RKO (cell line): ENCODE measurements around the gene PPP1R1B.

Source experiments
- DNase-seq: peaks from one replicate; pipeline ENCODE4 v3.0.0-alpha.2; 2016; ENCODE audit warnings: low spot score

Gene PPP1R1B

GRCh38 chr17:39600288-39600996 is 26.3 kb upstream of the PPP1R1B start:
- DNase-seq: no peak

GRCh38 chr17:39600997-39601597 is 25.7 kb upstream of the PPP1R1B start:
- DNase-seq: no peak

GRCh38 chr17:39601758-39602532 is 24.8 kb upstream of the PPP1R1B start:
- no peak for DNase-seq

- no peak for DNase-seq
These were observed 24.0 kb upstream of the PPP1R1B start for GRCh38 chr17:39602533-39603303.

DNA sequence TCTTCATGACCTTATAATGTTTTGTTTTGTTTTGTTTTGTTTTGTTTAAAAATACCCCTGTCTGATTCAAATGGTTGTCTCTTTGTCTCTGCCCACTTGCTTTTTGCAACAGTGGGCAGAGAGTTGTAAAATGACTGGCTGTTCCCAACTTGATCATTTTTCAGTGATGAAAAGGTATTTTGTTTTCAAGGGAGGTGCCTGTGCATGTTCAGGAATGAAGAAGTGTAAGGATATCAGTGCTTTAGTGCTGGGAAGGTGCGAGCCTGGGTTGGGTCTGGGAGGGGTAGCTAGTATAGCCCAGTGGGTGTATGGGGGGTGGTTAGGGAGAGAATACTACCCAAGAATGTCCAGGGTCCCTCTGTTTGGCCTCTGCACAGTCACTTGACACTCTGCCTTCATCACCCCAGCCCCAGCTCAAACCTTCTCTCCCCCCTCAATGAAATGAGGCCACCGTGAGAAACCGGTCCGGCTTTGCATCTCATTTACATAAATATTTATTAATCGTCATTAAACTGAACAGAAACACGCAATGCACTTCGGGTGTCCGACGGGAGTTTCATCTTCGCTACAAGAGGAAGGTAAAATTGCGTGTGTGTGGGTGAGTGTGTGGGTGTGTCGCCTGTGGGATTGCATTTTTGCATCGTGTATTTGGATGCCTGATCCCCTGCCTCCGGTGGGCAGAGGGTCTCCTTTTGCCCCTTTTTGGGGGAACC is 23.3 kb upstream of the PPP1R1B start:
- no peak for DNase-seq

DNA sequence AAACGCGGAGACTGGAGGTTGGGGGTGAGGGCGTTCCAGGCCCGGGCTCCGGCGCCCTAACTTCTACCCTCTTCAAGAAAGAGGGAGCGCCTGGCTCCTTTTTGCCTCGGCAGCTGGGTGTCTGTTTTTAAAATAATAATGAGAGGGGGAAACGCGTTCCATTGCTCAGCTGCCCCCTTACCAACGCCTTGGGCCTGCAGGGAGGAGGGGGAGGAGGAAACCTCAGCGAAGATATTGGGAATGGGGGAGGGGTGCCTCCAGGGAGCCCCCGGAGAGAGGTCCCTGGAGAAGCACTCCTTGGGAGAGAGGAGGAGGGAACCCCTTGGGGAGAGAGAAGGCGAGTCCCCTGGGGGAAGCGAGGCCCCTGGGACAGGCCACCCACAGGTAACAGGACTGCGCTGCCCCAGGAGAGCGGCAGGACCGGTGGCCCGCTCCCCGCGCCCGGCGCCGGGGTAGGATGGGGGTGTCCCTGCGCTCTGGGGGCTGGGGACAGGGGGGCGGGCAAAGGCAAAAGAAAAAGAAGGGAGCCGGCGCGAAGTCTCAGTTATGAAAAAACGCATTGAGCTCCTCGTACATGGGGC is 21.8 kb upstream of the PPP1R1B start:
- no peak for DNase-seq

DNA sequence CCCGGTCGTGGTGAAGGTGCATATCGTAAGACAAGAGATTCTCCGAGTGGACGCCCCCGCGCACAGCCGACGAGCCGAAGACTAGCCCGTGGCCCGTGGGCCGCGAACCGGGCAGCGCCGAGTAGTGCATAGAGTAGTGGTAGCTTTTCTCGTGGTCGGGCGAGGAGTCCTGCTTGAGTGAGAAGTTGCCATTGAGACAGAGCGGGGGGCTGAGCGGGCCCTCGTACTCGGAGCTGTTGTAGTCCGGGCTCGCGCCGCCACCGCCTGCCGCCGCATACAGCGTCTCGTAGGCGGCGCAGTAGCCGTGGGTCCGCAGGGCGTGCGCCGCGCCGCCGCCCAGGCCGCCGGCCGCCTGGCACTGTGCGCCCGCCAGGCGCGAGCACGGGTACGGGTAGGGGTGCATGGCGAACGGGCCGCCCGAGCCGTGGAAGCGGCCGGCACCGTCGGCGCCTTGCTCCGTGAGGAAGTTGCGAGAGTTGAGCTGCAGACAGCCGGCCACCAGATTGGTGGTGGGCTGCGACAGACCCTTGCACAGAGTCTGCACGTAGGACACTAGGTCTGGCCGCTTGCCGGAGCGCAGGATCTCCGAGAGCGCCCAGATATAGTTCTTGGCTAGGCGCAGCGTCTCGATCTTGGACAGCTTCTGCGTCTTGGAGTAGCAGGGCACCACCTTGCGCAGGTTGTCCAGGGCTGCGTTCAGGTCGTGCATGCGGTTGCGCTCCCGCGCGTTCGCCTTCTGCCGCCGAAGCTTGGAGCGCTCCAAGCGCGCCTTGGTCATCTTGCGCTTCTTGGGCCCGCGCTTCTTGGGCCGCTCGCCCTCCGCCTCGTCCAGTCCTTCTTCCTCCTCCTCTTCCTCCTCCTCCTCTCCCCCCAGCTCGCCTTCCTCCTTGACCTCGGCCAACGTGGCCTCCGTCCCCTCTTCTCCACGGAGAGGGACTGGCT is 21.0 kb upstream of the PPP1R1B start:
- no peak for DNase-seq

DNA sequence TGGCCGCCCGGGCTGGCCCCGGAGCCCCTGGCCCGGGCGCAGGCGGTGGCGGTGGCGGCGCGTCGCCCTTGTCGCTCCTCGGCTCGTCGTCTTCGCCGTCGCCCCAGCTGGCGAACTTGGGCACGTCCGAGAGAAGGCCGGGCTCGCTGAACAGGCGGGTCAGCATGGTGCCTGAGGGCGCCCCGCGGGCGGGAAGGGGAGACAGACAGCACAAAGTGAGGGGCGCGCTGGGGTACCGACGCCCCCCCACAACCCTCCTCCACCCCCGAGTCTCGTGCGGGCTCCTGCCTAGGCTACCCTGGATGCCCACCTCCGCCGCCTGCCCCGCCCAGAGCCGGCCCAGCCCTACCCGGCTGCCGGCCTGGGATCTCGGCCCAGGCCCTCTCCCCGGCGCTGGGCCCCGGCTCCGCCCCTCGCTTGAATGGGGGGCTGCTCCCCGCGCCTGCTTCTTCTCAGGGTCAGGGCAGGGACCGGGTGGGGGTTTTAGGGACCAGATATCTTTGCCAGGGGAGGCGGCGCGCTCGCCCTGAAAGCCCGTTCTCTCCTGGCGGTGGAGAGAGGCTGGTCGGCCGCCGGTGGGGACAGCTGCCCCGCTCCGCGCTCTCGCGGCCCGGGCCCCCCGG is 20.2 kb upstream of the PPP1R1B start:
- no peak for DNase-seq

DNA sequence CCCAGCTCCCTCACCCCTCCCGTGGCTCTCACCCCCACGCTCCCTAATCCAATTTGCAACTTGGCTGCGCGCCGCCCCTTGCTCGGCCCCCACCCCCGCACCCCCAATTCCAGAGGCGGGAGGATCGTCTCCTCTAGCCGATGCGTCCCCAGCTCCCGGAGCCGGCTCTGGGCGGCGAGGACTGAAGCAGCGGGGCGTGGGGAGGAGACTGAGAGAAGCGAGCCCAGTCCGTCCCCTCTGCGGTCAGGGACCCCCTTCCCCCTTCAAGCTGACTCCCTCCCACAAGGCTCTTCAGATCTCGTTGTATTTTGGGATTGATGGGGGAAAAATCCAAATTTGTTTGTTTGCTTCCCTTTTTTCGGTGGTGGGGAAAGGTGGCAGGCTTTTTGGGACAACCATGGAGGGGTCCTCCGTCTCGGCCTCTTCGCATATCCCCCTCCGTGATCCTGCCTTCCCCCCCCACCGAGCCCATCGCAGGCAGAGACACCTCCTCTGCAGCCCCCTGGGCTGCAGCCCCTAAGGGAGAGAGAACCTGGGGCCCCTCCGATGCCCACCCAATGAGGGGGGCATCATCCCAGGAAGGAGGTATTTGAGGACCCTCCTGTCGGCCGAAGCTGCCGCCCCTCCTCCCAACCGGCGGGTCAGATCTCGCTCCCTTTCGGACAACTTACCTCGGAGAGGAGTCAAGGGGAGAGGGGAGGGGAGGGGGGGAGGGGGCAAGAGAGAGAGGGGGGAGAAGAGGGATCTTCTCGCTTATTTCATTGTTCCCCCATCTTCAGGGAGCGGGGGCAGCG is 19.5 kb upstream of the PPP1R1B start:
- DNase-seq: no peak

GRCh38 chr17:39607851-39608130 is 19.0 kb upstream of the PPP1R1B start, which contains the start of gene NEUROD2:
TSS of gene NEUROD2 (minus strand) at chr17:39607920. CDS start at chr17:39606599, 1,321 bp downstream.
- no peak for DNase-seq

DNA sequence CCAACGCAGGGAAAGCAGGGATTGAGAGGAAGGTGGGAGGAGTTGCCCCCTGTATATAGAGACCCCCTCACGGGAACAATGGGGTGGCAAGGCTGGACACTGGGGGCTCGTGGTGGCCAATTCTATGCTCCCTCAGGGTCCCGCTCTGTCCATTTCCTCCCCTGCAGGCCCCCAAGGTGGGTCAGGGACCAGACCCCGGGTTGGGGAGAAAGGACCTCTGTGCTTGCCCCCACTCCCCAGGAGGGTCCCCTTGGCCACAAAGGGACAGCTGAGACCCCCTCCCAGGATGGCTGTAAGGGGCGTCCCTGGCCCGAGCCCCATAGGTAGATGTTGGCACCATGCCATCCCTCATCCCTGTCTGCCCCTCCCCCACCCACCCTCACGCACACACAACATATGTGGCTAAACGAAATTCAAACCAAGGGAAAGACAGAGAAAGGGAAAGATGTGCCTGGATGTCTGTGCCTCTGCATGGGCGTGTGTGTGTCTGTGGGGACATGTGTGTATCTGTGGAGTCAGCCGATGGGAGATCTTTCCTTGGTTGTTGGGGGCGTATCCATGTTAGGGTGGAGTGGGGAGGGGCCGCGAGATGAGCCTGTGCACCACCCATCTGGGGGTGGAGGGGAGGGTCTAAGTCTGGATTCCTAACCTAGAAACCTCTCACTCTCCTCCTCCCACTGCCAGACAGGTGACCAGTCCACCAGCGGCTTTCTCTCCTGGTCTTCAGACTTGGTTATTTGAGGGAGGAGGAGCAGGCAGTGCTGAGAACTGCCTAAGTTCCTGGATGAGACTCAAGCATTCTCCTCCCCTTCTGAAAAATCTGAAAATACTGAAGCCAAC is 18.4 kb upstream of the PPP1R1B start:
- DNase-seq: no peak

GRCh38 chr17:39609416-39610025 is 17.2 kb upstream of the PPP1R1B start:
- no peak for DNase-seq

DNA sequence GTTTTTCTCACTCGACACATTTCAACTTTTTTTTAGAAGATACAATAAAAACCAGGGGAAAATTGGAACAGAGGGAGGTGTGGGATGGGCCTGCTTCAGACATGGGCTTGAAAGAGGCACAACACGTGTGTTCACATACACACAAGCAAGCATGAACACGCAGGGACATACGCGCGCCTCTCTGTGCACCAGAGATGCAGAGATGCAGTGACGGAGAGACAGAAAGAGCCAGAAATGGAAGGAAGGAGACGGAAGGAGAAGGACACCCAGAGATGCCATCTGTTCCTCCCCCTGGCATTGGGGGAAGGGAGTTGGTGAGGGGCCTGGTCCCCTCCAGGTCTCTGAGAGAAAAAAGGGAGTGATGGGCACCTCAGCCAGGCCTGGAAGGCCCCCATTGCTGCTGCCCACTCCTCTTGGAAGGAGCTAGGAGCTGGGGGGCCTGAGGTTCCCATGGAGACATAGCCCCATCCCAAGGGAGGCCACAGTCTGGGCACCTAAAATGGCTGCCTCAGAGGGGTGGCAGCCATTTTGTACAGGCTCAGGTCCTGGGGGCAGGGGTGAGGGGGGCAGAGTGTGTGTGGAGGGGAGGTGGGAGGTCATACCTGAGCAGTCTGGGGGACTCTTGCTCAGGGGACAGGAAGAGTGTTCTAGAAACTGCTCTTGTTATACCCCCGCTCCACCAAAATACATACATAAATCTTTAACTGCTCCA is 15.2 kb upstream of the PPP1R1B start:
- no peak for DNase-seq

- no peak for DNase-seq
These were observed 14.4 kb upstream of the PPP1R1B start for GRCh38 chr17:39612291-39612894.

GRCh38 chr17:39612935-39613464 is 13.8 kb upstream of the PPP1R1B start:
- DNase-seq: no peak

DNA sequence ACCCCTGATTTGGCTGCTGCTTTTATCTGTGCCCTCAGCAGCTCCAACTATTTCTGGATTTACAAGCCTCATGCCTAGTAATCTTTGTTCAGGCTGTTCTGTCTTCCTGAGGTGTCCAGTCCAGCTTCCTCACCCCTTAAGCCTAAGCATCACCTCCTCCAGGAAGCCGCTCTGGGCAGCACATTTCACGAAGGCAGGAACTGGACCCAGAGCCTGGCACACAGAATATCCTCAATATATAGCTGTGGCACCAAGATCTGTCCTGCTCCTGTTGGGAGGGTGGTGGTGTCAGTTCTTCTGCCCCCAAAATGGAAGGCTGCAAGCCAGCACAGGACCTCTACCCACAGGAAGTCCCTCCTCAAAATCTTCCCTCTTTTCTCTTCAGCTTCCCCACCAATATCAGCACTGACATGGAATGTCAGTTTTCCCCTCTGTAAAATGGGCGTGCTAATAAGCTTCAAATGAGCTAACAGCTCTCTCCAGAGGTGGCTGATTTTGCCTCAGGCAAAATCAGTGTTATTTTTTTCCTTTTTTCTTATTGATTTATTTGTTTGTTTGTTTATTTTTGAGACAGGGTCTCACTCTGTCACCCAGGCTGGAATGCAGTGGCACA is 12.1 kb upstream of the PPP1R1B start:
- no peak for DNase-seq
